HepG2 (cell line): ENCODE results near the gene INTS3. TPM values are rescaled to one million over a fixed set of nuclear protein-coding genes. Genes with fewer than 3 reads are reported as not detected.
A peak's percentile ranks its signal among the peaks of the same experiment; 100 is the strongest.

Experiments
- EEA1 ChIP-seq: sonication (generic); formaldehyde crosslinking; IDR thresholded peaks from 2 replicates; pipeline ENCODE4 v1.5.1; 2020; ENCODE audit warnings: mild to moderate bottlenecking, missing genetic modification reagents, borderline replicate concordance
- FOSL2 ChIP-seq: sonication (generic); formaldehyde crosslinking; IDR thresholded peaks from 2 replicates; pipeline ENCODE4 v1.4.0; 2020; ENCODE audit warnings: missing genetic modification reagents
- HDAC2 ChIP-seq: sonication (generic); formaldehyde crosslinking; IDR thresholded peaks from 2 replicates; pipeline ENCODE4 v1.4.0; 2020; ENCODE audit warnings: missing genetic modification reagents
- KAT7 ChIP-seq: IDR thresholded peaks from 2 replicates; pipeline ENCODE4 v1.6.1; 2018; ENCODE audit warnings: borderline replicate concordance, missing compliant biosample characterization
- KDM4B ChIP-seq: sonication (generic); formaldehyde crosslinking; IDR thresholded peaks from 2 replicates; pipeline ENCODE4 v1.4.0; 2020; ENCODE audit warnings: missing genetic modification reagents
- MIXL1 ChIP-seq: IDR thresholded peaks from 2 replicates; pipeline ENCODE4 v1.6.1; 2016
- MLLT10 ChIP-seq: sonication (generic); formaldehyde crosslinking; IDR thresholded peaks from 2 replicates; pipeline ENCODE4 v1.4.0; 2020; ENCODE audit warnings: missing genetic modification reagents
- MXD4 ChIP-seq: IDR thresholded peaks from 2 replicates; pipeline ENCODE4 v1.6.1; 2016; ENCODE audit warnings: mild to moderate bottlenecking, missing biosample characterization, missing genetic modification reagents
- RAD21 ChIP-seq: fragments of 450-650 bp; formaldehyde crosslinking; IDR thresholded peaks from 2 replicates; pipeline ENCODE4 v1.5.0; 2020; ENCODE audit warnings: mild to moderate bottlenecking
- SAFB2 ChIP-seq: sonication (generic); formaldehyde crosslinking; IDR thresholded peaks from 2 replicates; pipeline ENCODE4 v1.5.1; 2020; ENCODE audit warnings: missing genetic modification reagents, low read depth, mild to moderate bottlenecking, borderline replicate concordance
- SOX13 ChIP-seq, 3 experiments: fragments of 450-650 bp in 1 of 3; sonication (generic) in 1 of 3; formaldehyde crosslinking in 1 of 3; IDR thresholded peaks in 2 of 3; conservative IDR thresholded peaks in 1 of 3; 2 replicates each; pipeline versions ENCODE4 v1.5.0 to v1.6.1; 2016 to 2020; ENCODE audit warnings: antibody characterized with exemption in 1 of 3, mild to moderate bottlenecking in 1 of 3, missing compliant biosample characterization in 1 of 3, missing genetic modification reagents in 1 of 3, moderate library complexity in 1 of 3
- SRSF1 ChIP-seq: fragments of 200-400 bp; formaldehyde crosslinking; optimal IDR thresholded peaks from 2 replicates; pipeline ENCODE3; 2017; ENCODE audit warnings: mild to moderate bottlenecking, low read depth, low read length, moderate library complexity
- TBX2 ChIP-seq: sonication (generic); formaldehyde crosslinking; IDR thresholded peaks from 2 replicates; pipeline ENCODE4 v1.5.0; 2020; ENCODE audit warnings: missing genetic modification reagents, mild to moderate bottlenecking, borderline replicate concordance
- TCF7L2 ChIP-seq: IDR thresholded peaks from 2 replicates; pipeline ENCODE4 v1.6.1; 2011; ENCODE audit warnings: mild to moderate bottlenecking, low read depth, low read length, moderate library complexity
- ZC3H4 ChIP-seq: sonication (generic); formaldehyde crosslinking; IDR thresholded peaks from 2 replicates; pipeline ENCODE4 v1.4.0; 2020; ENCODE audit warnings: missing genetic modification reagents, borderline replicate concordance
- ZFP62 ChIP-seq: sonication (generic); formaldehyde crosslinking; IDR thresholded peaks from 2 replicates; pipeline ENCODE4 v1.4.0; 2020; ENCODE audit warnings: missing genetic modification reagents
- ZNF230 ChIP-seq: sonication (generic); formaldehyde crosslinking; IDR thresholded peaks from 2 replicates; pipeline ENCODE4 v1.4.0; 2020; ENCODE audit warnings: mild to moderate bottlenecking, missing genetic modification reagents
- ZNF496 ChIP-seq: sonication (generic); formaldehyde crosslinking; IDR thresholded peaks from 2 replicates; pipeline ENCODE4 v1.8.1; 2023; ENCODE audit warnings: mild to moderate bottlenecking, moderate library complexity, missing genetic modification reagents; ENCODE audit not compliant: insufficient replicate concordance
- ZNF614 ChIP-seq: IDR thresholded peaks from 2 replicates; pipeline ENCODE4 v1.6.1; 2018; ENCODE audit warnings: missing biosample characterization, missing genetic modification reagents, inconsistent platforms, borderline replicate concordance
- ZNF619 ChIP-seq: sonication (generic); formaldehyde crosslinking; IDR thresholded peaks from 2 replicates; pipeline ENCODE4 v1.4.0; 2020; ENCODE audit warnings: mild to moderate bottlenecking, missing genetic modification reagents
- ZNF652 ChIP-seq: IDR thresholded peaks from 2 replicates; pipeline ENCODE4 v1.6.1; 2016; ENCODE audit warnings: low read depth, borderline replicate concordance
- ZNF781 ChIP-seq: sonication (generic); formaldehyde crosslinking; IDR thresholded peaks from 2 replicates; pipeline ENCODE4 v1.5.1; 2020; ENCODE audit warnings: borderline replicate concordance, mild to moderate bottlenecking, missing genetic modification reagents; ENCODE audit errors: not compliant biosample characterization
- ZNF788 ChIP-seq: sonication (generic); formaldehyde crosslinking; IDR thresholded peaks from 2 replicates; pipeline ENCODE4 v1.5.0; 2020; ENCODE audit warnings: mild to moderate bottlenecking, missing genetic modification reagents, borderline replicate concordance
- polyA plus RNA-seq, 8 experiments: library from polyadenylated mRNA; depleted of rRNA in 3 of 8; stranded (reverse) in 7 of 8; unstranded in 1 of 8; fragments of >200 nt; fragmentation: Illumina TruSeq in 4 of 8; extraction: Trizol in 4 of 8; gene quantifications; 2 replicates each; pipeline versions ENCODE4 v1.2.1 to v1.2.3, GENCODE V29; 2011 to 2016; ENCODE audit warnings: low read depth in 4 of 8, missing spikeins in 1 of 8, mixed read lengths in 1 of 8; ENCODE audit not compliant: insufficient read depth in 1 of 8
- total RNA-seq, 5 experiments: library from RNA; depleted of rRNA; stranded (reverse); fragments of >200 nt; fragmentation: Illumina TruSeq; extraction: Trizol; gene quantifications; 2 replicates each; pipeline ENCODE4 v1.2.3, GENCODE V29; 2016; ENCODE audit warnings: low read depth in 1 of 5
- TF ChIP-seq, protein P1 (sequence below): IDR thresholded peaks from 2 replicates; pipeline ENCODE4 v1.6.1; 2016; ENCODE audit warnings: missing biosample characterization, missing genetic modification reagents, low read depth
- TF ChIP-seq, protein P2 (sequence below): sonication (generic); formaldehyde crosslinking; IDR thresholded peaks from 2 replicates; pipeline ENCODE4 v1.5.0; 2020; ENCODE audit warnings: mild to moderate bottlenecking, low read depth, missing genetic modification reagents, borderline replicate concordance
- TF ChIP-seq, protein P3 (sequence below): sonication (generic); formaldehyde crosslinking; conservative IDR thresholded peaks from 2 replicates; pipeline ENCODE4 v1.8.1; 2023; ENCODE audit warnings: missing genetic modification reagents
- TF ChIP-seq, protein P4 (sequence below): sonication (generic); formaldehyde crosslinking; IDR thresholded peaks from 2 replicates; pipeline ENCODE4 v1.5.0; 2020; ENCODE audit warnings: missing genetic modification reagents

The INTS3 gene
- total and polyA plus RNA-seq, 2 of the 13 experiments (the other 11 are each of a cell fraction or from before 2014, with no cell fraction given): 17.2 to 27.2 TPM

DNA sequence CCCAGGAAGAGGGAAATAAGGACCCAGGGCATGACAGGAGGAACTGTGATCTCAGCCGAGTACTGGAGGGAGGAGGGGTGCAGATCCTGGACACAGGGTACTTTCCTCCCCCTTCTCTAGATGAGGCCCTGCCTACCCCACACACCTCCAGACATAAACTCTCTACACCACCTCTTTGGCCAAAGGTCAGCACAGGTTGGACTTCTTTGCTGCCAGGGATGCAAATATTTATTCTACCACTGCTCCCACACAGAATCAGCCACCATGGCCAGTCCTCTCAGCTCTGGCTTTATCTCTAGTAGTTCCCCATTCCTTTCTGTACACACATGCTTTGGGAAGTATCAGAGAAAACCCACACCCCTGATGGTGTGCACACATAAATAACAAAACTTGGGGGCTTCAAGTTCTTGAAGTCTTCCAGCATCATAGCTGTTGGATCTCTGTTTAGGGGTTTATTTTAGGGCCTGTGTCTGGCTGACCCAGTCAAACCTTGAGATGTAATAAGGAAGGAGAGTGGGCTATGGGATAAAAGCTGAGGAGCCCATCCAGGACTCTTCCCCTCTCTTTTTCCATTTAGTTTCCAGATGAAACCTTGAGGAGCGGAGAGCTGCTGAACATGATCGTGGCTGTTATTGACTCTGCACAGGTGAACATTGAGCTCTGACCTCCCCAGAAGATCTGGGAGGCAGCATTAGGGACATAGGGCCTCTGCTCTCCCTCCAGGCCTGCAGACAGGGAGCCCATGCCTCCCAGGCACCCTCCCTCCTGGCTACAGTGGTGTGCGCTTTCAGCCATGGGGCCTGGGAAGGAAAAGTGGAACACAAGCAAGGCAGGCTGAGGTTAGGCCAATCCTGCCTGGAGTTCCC, 40.7 kb downstream of the INTS3 start (continued):
- TF ChIP-seq ZNF614 (CRISPR knock-in tag) (no peak), MLLT10 (CRISPR knock-in tag) (no peak), RAD21 (no peak), ZNF652 (CRISPR knock-in tag) (no peak), HDAC2 (CRISPR knock-in tag) (no peak), MXD4 (CRISPR knock-in tag) (peak; percentile 29; the same call in 1 of the 2 replicates), EEA1 (CRISPR knock-in tag) (no peak), ZFP62 (CRISPR knock-in tag) (no peak), ZNF619 (CRISPR knock-in tag) (no peak), FOSL2 (CRISPR knock-in tag) (no peak), KDM4B (CRISPR knock-in tag) (no peak), MIXL1 (CRISPR knock-in tag) (no peak; the same call in 1 of the 2 replicates), ZNF781 (no peak), TBX2 (CRISPR knock-in tag) (peak; percentile 74; the same call in 1 of the 2 replicates), ZNF788 (no peak), SAFB2 (CRISPR knock-in tag) (no peak), ZNF496 (CRISPR knock-in tag) (no peak), ZNF230 (no peak), KAT7 (no peak), SOX13 (IDR thresholded peaks at IDR 0.05) (no peak), SOX13 (CRISPR knock-in tag; conservative IDR thresholded peaks at IDR 0.05 in 1 of 2, IDR thresholded peaks at IDR 0.05 in 1 of 2) (peak in 1 of 2 experiments; percentile 65; a peak in 2 of 4 replicates), ZC3H4 (no peak), SRSF1 (no peak), TCF7L2 (no peak)
- TF ChIP-seq, protein P1, sequence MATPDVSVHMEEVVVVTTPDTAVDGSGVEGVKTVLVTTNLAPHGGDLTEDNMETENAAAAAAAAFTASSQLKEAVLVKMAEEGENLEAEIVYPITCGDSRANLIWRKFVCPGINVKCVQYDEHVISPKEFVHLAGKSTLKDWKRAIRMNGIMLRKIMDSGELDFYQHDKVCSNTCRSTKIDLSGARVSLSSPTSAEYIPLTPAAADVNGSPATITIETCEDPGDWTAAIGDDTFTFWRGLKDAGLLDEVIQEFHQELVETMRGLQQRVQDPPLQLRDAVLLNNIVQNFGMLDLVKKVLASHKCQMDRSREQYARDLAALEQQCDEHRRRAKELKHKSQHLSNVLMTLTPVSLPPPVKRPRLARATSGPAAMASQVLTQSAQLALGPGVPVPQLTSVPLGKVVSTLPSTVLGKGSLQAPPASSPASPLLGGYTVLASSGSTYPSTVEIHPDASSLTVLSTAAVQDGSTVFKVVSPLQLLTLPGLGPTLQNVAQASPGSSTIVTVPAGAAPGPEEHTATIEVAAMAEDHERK (CRISPR knock-in tag): no peak
- TF ChIP-seq, protein P2, sequence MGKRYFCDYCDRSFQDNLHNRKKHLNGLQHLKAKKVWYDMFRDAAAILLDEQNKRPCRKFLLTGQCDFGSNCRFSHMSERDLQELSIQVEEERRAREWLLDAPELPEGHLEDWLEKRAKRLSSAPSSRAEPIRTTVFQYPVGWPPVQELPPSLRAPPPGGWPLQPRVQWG (CRISPR knock-in tag): no peak
- TF ChIP-seq, protein P3, sequence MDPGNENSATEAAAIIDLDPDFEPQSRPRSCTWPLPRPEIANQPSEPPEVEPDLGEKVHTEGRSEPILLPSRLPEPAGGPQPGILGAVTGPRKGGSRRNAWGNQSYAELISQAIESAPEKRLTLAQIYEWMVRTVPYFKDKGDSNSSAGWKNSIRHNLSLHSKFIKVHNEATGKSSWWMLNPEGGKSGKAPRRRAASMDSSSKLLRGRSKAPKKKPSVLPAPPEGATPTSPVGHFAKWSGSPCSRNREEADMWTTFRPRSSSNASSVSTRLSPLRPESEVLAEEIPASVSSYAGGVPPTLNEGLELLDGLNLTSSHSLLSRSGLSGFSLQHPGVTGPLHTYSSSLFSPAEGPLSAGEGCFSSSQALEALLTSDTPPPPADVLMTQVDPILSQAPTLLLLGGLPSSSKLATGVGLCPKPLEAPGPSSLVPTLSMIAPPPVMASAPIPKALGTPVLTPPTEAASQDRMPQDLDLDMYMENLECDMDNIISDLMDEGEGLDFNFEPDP (CRISPR knock-in tag): no peak
- TF ChIP-seq, protein P4, sequence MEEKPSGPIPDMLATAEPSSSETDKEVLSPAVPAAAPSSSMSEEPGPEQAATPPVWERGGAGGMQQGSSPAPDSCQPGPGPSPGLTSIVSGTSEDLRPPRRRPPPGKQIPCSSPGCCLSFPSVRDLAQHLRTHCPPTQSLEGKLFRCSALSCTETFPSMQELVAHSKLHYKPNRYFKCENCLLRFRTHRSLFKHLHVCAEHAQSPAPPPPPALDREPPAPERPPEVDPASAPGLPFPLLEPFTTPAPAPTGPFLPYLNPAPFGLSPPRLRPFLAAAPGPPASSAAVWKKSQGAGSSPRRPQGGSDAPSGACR: no peak
